ENCODE data around the gene MOV10L1. TPM values are rescaled to one million over a fixed set of nuclear protein-coding genes. Genes with fewer than 3 reads are reported as not detected.

The MOV10L1 gene
- total RNA-seq, 1 experiment from 2014 or later, result 0.26 TPM

DNA sequence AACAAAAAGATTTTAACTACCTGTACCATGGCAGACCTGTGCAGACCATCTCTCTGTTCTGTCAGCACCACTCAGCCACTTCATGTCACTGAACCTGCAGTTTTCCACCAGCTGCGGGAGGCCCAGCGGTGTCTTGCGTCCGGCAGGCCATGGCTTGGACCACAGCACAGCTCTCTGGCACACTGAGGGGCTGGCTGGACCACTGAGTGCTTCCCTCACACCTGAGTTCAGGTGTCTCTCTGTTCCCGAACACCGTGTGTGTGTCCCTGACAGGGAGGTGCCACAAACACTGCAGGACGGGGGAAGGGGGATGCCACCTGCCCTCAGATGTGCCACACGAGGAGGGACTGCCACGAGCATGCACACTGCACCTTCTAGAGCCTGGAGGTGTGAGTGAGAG is 17.7 kb downstream of the MOV10L1 start:
- TF ChIP-seq EZH2phosphoT487 (IDR thresholded peaks at IDR 0.05; ENCODE audit: borderline replicate concordance, low read length) (no peak), EZH2 (IDR thresholded peaks at IDR 0.05; ENCODE audit: low read length, unreplicated experiment) (no peak)
- TF ChIP-seq, protein P1, sequence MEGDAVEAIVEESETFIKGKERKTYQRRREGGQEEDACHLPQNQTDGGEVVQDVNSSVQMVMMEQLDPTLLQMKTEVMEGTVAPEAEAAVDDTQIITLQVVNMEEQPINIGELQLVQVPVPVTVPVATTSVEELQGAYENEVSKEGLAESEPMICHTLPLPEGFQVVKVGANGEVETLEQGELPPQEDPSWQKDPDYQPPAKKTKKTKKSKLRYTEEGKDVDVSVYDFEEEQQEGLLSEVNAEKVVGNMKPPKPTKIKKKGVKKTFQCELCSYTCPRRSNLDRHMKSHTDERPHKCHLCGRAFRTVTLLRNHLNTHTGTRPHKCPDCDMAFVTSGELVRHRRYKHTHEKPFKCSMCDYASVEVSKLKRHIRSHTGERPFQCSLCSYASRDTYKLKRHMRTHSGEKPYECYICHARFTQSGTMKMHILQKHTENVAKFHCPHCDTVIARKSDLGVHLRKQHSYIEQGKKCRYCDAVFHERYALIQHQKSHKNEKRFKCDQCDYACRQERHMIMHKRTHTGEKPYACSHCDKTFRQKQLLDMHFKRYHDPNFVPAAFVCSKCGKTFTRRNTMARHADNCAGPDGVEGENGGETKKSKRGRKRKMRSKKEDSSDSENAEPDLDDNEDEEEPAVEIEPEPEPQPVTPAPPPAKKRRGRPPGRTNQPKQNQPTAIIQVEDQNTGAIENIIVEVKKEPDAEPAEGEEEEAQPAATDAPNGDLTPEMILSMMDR (conservative IDR thresholded peaks at IDR 0.05; ENCODE audit: low read depth, low read length), result no peak
- H3K9me2 ChIP-seq (replicated peaks; ENCODE audit: low read length), result no peaks in the 10 kb centered on the region
- H2AFZ ChIP-seq (ENCODE audit: low read length), result no peak overlapping the region
- H4K20me1 ChIP-seq (ENCODE audit: low read length), result no peaks in the 10 kb centered on the region
- DNase-seq (no peak), ATAC-seq (no peak)
- POLR2A ChIA-PET (ENCODE audit: unreplicated experiment), result no interaction called here
- peaks cover 3% of the 10 kb centered on the region; the same call in 1 of the 2 replicates for H3K4me1 ChIP-seq (ENCODE audit: insufficient read depth, low read length)
- H3K27me3 ChIP-seq (ENCODE audit: low read length), result no peaks in the 10 kb centered on the region
- H3K27ac ChIP-seq (ENCODE audit: low read length), result no peak overlapping the region
- no peaks in the 10 kb centered on the region for H3K79me2 ChIP-seq (ENCODE audit: low read length)
- no peaks in the 10 kb centered on the region for H3K36me3 ChIP-seq (ENCODE audit: low read depth, low read length)
- CTCF ChIA-PET, result no interaction called here
- intact Hi-C loops (cut with micrococcal nuclease), result no loop called here
- BruUV-seq (replicated peaks), result no TSS peak
- no peaks in the 10 kb centered on the region for H3F3A ChIP-seq (ENCODE audit: low read length, unreplicated experiment)
- no peak overlapping the region for H3K4me3 ChIP-seq (ENCODE audit: low read length)
- H3K9me3 ChIP-seq (ENCODE audit: low read length), result no peaks in the 10 kb centered on the region
- H3K4me2 ChIP-seq (ENCODE audit: low read length), result no peak overlapping the region
- H3K9ac ChIP-seq (ENCODE audit: low read length), result no peak overlapping the region

DNA sequence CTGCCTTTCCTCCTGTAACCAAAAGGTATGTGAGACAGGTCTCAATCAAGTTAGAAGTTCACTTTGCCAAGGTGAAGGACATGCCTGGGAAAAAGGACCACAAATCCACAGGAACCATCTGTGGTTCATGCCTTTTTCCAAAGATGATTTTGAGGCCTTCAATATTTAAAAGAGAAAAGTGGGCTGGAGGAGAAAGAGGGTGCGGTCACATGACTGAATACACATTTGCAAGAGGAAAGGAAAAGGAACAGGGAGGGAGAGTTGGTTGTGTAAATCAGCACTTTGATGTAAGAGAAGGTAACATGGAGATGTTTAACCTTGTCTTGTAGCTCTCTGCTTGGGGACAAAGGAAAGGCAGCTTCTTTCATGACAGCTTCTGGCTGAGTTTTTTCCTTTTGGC is 21.2 kb downstream of the MOV10L1 start:
- BruUV-seq (replicated peaks), result no TSS peak
- POLR2A ChIA-PET (ENCODE audit: unreplicated experiment), result no interaction called here
- no peaks in the 10 kb centered on the region for H3K9me3 ChIP-seq (ENCODE audit: low read length)
- DNase-seq (no peak), ATAC-seq (no peak)
- H4K20me1 ChIP-seq (ENCODE audit: low read length), result no peaks in the 10 kb centered on the region
- H2AFZ ChIP-seq (ENCODE audit: low read length), result no peak overlapping the region
- no peaks in the 10 kb centered on the region for H3K9me2 ChIP-seq (replicated peaks; ENCODE audit: low read length)
- no peaks in the 10 kb centered on the region for H3K27me3 ChIP-seq (ENCODE audit: low read length)
- H3K4me3 ChIP-seq (ENCODE audit: low read length), result no peak overlapping the region
- H3K4me2 ChIP-seq (ENCODE audit: low read length), result no peak overlapping the region
- H3K79me2 ChIP-seq (ENCODE audit: low read length), result no peaks in the 10 kb centered on the region
- H3K27ac ChIP-seq (ENCODE audit: low read length), result no peak overlapping the region
- no peak overlapping the region for H3K9ac ChIP-seq (ENCODE audit: low read length)
- no peaks in the 10 kb centered on the region for H3F3A ChIP-seq (ENCODE audit: low read length, unreplicated experiment)
- peaks cover 24% of the 10 kb centered on the region for H3K4me1 ChIP-seq (ENCODE audit: insufficient read depth, low read length)
- CTCF ChIA-PET, result interaction anchor here (0.6 kb wide), 1 partner anchor 180 kb away, joined by 6 read pairs; no protein-coding TSS in a partner anchor
- TF ChIP-seq, protein P1 (conservative IDR thresholded peaks at IDR 0.05; ENCODE audit: low read depth, low read length), result no peak
- no peak for TF ChIP-seq EZH2phosphoT487 (IDR thresholded peaks at IDR 0.05; ENCODE audit: borderline replicate concordance, low read length)
- no peak for TF ChIP-seq EZH2 (IDR thresholded peaks at IDR 0.05; ENCODE audit: low read length, unreplicated experiment)
- H3K36me3 ChIP-seq (ENCODE audit: low read depth, low read length), result no peaks in the 10 kb centered on the region
- intact Hi-C loops (cut with micrococcal nuclease), result no loop called here

DNA sequence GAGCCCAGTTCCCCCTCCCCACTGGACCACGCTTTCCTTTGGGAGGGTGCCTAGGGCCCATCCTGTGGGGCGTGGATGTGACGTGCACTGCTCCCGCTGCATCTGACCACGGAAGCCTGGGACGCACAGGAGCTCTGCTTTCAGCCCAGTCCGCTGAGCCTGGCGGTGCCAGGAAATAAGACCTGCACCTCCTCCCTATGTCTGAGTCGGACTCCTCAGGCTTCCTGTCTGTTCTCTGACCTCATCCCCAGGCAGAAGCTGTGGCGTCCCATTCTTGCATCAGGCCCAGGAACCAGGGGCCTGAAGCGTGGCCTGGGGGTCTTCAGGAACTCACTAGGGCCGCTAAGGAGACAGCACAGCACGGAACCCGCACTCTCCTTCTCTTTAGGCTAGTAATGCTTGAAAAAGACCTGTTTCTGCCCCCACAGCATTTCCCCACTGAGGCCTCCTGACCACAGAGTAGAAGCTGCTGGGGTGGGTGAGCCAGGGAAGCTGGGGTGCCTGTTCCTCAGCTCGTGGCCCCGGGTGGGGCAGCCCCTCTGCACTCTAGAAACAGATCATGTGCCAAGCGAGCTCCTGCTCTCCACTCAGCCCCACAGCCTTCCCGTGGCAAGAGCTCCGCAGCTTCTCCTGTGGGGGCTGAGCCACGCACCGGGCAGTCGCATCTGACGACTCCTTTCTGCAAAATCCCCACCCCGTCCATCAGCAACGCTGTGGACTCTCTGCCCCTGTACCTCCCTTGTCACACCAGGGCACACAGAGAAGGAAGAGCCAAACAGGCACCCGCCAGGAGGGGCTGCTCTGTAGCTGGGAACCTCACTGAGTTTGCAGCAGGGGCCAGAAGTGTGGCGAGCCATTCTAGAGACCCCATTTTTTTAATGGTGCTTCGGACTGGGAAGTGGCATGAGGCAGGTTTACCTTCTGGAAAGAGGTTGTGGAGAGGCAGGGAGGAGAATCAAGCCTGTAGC is 22.6 kb downstream of the MOV10L1 start:
- Histone ChIP-seq H3K4me2 (ENCODE audit: low read length) (no peak overlapping the region), H3K27ac (ENCODE audit: low read length) (no peak overlapping the region), H3K9me2 (replicated peaks; ENCODE audit: low read length) (no peaks in the 10 kb centered on the region), H3K27me3 (ENCODE audit: low read length) (no peaks in the 10 kb centered on the region), H3K9me3 (ENCODE audit: low read length) (no peaks in the 10 kb centered on the region), H3K79me2 (ENCODE audit: low read length) (no peaks in the 10 kb centered on the region), H3K4me3 (ENCODE audit: low read length) (no peak overlapping the region), H2AFZ (ENCODE audit: low read length) (0 out of 2 replicates have a peak overlapping the region, but pooled peaks have one; percentile 48), H3K9ac (ENCODE audit: low read length) (no peak overlapping the region), H3K4me1 (ENCODE audit: insufficient read depth, low read length) (peaks cover 24% of the 10 kb centered on the region), H3F3A (ENCODE audit: low read length, unreplicated experiment) (no peaks in the 10 kb centered on the region), H4K20me1 (ENCODE audit: low read length) (no peaks in the 10 kb centered on the region), H3K36me3 (ENCODE audit: low read depth, low read length) (no peaks in the 10 kb centered on the region)
- BruUV-seq (replicated peaks), result no TSS peak
- DNase-seq (peak; percentile 25), ATAC-seq (peak; percentile 50)
- ChIA-PET CTCF (interaction anchor here (0.6 kb wide), 1 partner anchor 277 kb away, joined by 3 read pairs; no protein-coding TSS in a partner anchor), POLR2A (ENCODE audit: unreplicated experiment) (no interaction called here)
- TF ChIP-seq, protein P1 (conservative IDR thresholded peaks at IDR 0.05; ENCODE audit: low read depth, low read length), result no peak
- TF ChIP-seq EZH2 (IDR thresholded peaks at IDR 0.05; ENCODE audit: low read length, unreplicated experiment) (no peak), EZH2phosphoT487 (IDR thresholded peaks at IDR 0.05; ENCODE audit: borderline replicate concordance, low read length) (no peak)
- intact Hi-C loops (cut with micrococcal nuclease), result no loop called here
